Right ventricle myocardium inferior (tissue), 1 donor: Measurements from ENCODE around the gene GSDMA. TPM values are rescaled to one million over a fixed set of nuclear protein-coding genes. Genes with fewer than 3 reads are reported as not detected.

Source experiments
- ATAC-seq: fragments of 200-7000 bp; cut with Tn5 transposase; one replicate; pipeline ENCODE4 v1.9.1; 2020; ENCODE audit warnings: mild to moderate bottlenecking, moderate library complexity
- DNase-seq: peaks from one replicate; pipeline ENCODE4 v3.0.0; 2021; ENCODE audit errors: missing footprints
- intact Hi-C: fragments of 100-400 bp; cut with DNase I; formaldehyde crosslinking; loops from one replicate; pipeline ENCODE4 v1.11.0; 2022
- microRNA-seq: library from miRNA; unstranded; fragments of <30 nt; microRNA quantifications from one replicate; pipeline ENCODE4 v1.2.0, GENCODE V29; 2020
- total RNA-seq: library from RNA; stranded (reverse); fragmentation: NEBNext Ultra II Directional; extraction: Animal tissue kit (Norgen Biotek cat#: 25700); gene quantifications from one replicate; pipeline ENCODE4 v1.2.1, GENCODE V29; 2021
- donor health status: DM: no; HTN: yes; CAD: no; lungs with severe emphysema.

The GSDMA gene
- total RNA-seq, 1 donor from 2014 or later = 1.4 TPM

- peak; percentile 91 for ATAC-seq
- intact Hi-C loops = no loop called here
- DNase-seq = peak; percentile 88
Observed at GRCh38 chr17:40026816-40027613, 64.2 kb downstream of the GSDMA start.

Small RNA genes lying within 50 kb of the gene (microRNA-seq; reads per million reads assigned to microRNA genes)
- not detected for gene MIR6884

Other genes with a start within 250 kb of the GSDMA start
- gene MIEN1, start 232.5 kb upstream of the GSDMA start, total RNA-seq = 49.4 TPM
- 2.4 TPM for gene GRB7, start 225.1 kb upstream of the GSDMA start, total RNA-seq
- 0.32 TPM for gene IKZF3, start 98.7 kb upstream of the GSDMA start, total RNA-seq
- gene ZPBP2, start 94.8 kb upstream of the GSDMA start, total RNA-seq = not detected
- gene GSDMB, start 44.4 kb upstream of the GSDMA start, total RNA-seq = 2.1 TPM
- gene ORMDL3, start 35.4 kb upstream of the GSDMA start, total RNA-seq = 34.7 TPM
- not detected for gene LRRC3C, start 35.3 kb upstream of the GSDMA start, total RNA-seq
- gene PSMD3, start 17.8 kb downstream of the GSDMA start, total RNA-seq = 86.9 TPM
- not detected for gene CSF3, start 52.4 kb downstream of the GSDMA start, total RNA-seq
- 53.9 TPM for gene MED24, start 91.4 kb downstream of the GSDMA start, total RNA-seq
- 88.3 TPM for gene THRA, start 100.0 kb downstream of the GSDMA start, total RNA-seq
- gene NR1D1, start 137.6 kb downstream of the GSDMA start, total RNA-seq = 24.9 TPM
- 51.4 TPM for gene MSL1, start 159.0 kb downstream of the GSDMA start, total RNA-seq
- 49.1 TPM for gene CASC3, start 177.5 kb downstream of the GSDMA start, total RNA-seq
- 2.1 TPM for gene RAPGEFL1, start 214.5 kb downstream of the GSDMA start, total RNA-seq